Camera-type eye (tissue), 1 donor: ENCODE measurements around the gene RAC2. TPM values are rescaled to one million over a fixed set of nuclear protein-coding genes. Genes with fewer than 3 reads are reported as not detected.

ENCODE experiments used
- total RNA-seq: library from RNA; depleted of rRNA; stranded (reverse); fragments of >200 nt; gene quantifications from one replicate; pipeline ENCODE4 v1.2.3, GENCODE V29; 2014

The RAC2 gene
- 1.3 TPM for total RNA-seq

DNA sequence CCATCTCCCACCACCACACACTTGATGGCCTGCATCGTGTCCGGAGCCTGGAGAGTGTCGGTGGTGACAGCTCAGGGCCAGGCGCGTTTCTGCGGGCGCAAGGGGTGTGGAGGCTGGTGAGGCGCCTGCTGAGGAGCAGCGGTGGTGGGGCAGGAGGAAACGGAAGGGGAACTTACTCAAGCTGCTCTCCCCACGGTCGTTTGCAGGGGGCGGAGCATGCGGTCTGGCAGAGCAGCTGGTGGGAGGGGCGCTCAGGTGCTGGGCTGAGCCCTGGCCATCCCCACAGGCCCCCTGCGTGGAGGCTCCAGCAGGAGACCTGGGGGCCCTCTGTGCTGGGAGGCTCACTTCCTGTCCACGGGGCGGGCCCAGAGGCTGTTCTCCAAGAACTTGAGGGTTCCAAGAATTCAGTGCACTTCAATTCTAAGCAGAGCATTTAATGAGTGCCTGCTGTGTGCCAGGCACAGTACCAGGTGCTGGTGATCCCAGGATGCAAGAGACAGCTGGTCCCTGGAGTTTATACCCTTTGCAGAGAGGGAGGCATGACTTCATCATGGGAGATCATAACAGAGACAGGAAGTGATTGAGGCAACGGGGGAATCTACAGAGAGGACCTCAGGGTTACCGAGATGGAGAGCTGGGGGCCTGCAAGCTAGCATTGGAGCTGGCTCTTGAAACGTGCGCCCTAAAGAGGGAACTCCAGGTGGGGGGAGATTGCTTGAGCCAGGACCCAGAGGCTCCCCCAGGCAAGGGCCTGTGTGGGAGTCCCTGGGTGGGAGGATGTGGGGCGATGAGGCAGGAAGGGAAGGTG lies at the start of gene RAC2:
TSS of gene RAC2 (minus strand) at position 156 of the 808 bp plus-strand sequence. CDS start at position 35, 121 bp downstream.

DNA sequence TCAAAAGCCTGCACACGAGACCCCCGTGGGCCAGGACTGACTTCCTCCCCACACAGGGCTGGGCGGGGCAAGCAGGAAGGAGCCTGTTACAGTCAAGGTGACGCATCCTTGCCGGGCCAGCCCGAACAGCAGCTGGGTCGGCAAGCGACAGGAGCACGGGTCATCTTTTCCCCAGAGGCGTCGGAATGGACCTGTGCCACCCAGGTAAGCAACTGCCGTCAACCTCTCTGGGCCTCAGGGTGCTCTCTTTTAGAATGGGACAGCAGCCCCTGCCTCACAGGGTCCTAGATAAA lies 38.3 kb upstream of the RAC2 start, which contains the start of gene CYTH4:
TSS of gene CYTH4 (plus strand) at position 124 of the 293 bp plus-strand sequence. CDS start at position 186, 62 bp downstream.

DNA sequence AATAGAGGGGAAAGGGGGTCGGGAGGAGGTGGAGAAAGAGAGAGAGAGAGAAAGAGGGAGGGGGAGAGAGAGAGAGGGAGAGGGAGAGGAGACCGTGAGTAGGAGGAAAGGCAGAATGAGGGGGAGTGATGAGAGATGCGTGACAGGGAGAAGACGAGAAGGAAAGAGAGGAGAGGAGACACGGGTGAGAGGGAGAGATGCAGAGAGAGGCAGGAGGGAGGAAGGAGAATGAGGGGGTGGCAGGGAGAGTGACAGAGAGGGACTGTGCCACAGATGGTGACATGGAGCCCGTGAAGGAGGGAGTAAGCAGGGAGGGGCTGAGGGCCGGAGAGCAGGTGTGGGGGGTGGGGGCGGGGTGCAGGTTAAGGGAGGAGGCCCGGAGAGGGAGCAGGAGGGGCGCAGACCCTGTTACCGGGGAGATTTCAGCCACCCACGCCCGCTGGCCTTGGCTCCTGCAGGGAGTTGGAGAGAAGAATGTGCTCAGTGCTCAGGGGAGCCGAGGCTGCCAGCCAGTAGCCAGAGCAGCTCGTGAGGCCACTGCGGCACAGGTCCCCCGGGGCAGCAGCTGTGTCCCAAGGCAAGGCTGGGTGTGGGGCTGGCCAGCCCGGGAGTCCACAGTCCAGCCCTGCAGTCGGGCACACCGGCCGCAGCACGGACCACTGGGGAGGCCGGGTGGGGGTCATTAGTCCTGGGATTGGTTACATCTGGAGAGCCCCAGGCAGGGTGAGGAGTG lies 31.7 kb downstream of the RAC2 start, which contains the start of gene SSTR3:
TSS of gene SSTR3 (minus strand) at position 304 of the 733 bp plus-strand sequence. CDS start 4,674 bp downstream, outside the sequence.

DNA sequence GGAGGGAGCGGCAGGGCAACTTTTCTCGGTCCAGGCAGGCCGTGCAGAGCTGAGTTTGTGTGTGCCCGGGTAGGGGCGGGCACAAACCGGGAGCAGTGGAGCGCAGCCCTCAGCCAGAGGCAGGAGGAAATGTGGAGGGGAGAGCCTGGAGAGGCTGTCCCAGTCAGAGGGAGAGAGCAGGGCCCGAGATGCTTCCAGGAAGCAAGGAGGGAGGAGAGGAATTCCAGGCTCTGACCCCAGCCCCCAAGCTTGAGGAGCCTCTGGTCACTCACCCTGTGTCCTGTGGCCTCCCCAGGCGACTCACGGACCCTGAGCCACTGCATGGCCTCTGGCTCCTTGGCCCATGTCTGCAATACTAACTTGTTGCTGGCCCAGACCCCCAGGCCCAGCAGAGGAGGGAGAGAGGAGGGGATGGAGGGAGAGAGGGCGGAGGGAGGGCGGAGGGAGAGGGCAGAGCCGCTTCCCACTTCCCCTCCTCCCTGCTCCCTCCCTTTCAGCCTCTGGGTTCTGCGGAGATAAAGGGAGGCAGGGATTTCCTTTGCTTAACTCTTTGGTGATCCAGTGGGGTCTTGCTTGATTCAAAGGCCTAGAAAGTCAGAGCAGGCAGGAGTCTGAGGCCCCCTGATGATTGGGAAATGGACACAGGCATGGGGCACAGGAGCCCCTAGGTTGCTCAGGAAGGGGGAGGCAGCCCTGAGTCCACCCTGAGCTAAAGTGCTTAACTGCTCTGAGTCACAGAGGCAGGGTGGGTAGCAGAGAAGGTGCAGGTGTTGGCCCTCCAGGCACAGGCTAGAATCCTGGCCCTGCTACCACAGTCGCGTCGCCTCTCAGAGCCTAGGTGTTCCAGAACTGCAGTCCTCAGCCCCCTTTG lies 55.9 kb downstream of the RAC2 start, which contains the start of gene C1QTNF6:
TSS of gene C1QTNF6 (minus strand) at position 357 of the 871 bp plus-strand sequence. CDS start at position 323, 34 bp downstream.

Other genes starting within 250 kb of the RAC2 start
- gene TST, start 224.8 kb downstream of the RAC2 start, total RNA-seq = 16.0 TPM
- 33.3 TPM for gene MPST, start 224.5 kb downstream of the RAC2 start, total RNA-seq
- 34.6 TPM for gene KCTD17, start 192.5 kb downstream of the RAC2 start, total RNA-seq
- not detected for gene TMPRSS6, start 134.6 kb downstream of the RAC2 start, total RNA-seq
- gene IL2RB, start 94.4 kb downstream of the RAC2 start, total RNA-seq = 1.9 TPM
- 18.4 TPM for gene C1QTNF6, start 56.0 kb downstream of the RAC2 start, total RNA-seq
- gene SSTR3, start 31.8 kb downstream of the RAC2 start, total RNA-seq = 0.11 TPM
- gene CYTH4, start 38.2 kb upstream of the RAC2 start, total RNA-seq = 9.8 TPM
- gene ELFN2, start 183.2 kb upstream of the RAC2 start, total RNA-seq = 7.0 TPM
- gene MFNG, start 242.1 kb upstream of the RAC2 start, total RNA-seq = 22.3 TPM